HG03045 (cell line): ENCODE measurements around the gene TMEM11.
"Not testable (repeated sequence)": the region's sequence is repeated elsewhere in the genome, so short reads cannot be mapped to it uniquely, and the experiment has no call there.

Experiments
- ATAC-seq: cut with Tn5 transposase; IDR thresholded peaks from one replicate; pipeline ENCODE4 v1.9.1; 2021; ENCODE audit warnings: mild to moderate bottlenecking, moderate library complexity; ENCODE audit not compliant: unreplicated experiment

The TMEM11 gene

DNA sequence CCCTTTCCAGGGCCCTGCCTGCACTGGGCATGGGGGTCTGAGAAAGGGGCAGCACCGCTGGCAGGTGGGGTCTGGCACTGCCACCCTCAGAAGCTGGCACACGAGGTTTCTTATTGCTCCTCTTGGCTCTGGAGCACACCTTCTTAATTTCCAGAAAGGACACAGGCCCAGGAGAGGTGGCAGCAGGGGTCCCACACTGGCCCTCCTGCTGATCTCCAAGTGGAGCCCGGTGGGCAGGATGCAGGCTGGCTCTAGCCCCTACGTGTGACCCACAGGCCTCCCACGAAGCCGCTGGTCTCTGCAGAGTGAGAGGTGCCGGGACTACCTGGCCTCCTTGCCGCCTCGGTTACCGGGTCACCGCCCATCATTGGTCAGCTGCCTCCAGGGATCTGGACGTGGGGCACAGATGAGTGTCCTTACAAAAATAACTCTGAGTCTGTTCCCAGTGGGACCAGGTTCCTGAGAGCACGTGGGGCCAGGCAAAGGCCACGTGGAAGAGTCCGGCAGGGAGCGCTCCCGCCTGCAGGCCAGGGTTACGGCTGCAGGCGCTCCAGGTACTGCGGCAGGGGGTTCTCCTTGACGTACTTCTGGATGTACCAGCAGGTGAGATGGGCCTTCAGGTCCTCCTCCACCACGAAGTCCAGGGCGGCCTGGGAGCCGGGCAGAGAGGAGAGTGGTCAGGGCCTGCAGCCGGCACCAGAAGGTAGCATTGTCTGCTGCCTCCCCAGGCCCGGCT lies 29.0 kb upstream of the TMEM11 start:
- no peak for ATAC-seq

DNA sequence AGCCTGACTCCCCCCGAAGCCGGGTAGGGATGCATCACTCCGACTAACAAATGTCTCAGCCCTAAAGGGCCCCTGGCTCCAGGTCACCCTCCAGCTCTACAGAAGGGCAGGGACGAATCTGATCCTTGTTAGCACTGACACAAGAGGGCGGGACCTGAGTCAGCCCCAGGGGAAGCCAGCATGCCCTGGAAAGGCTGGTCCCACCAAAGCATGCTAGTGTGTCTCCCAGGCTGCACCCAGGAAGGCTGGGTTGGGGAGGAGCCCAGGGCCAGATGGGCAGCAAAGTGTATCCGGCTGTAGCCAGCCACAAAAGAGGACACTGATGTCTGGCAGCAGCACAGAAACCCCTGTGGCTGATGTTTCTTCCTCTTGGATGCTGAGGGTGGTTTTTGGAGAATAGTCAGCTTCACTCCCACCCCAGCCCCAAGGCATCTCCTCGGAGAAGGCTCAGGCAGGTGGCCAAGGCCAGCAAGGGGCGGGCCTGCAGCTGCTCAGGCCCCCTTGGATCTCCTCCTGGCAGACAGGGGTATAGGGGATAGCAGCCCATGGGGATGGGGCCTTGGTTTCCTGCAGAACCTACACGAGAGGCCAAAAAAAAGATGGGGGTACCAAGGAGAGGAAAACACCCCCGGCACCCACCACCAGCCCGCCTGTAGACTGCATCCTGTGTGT lies 28.2 kb upstream of the TMEM11 start:
- no peak for ATAC-seq

DNA sequence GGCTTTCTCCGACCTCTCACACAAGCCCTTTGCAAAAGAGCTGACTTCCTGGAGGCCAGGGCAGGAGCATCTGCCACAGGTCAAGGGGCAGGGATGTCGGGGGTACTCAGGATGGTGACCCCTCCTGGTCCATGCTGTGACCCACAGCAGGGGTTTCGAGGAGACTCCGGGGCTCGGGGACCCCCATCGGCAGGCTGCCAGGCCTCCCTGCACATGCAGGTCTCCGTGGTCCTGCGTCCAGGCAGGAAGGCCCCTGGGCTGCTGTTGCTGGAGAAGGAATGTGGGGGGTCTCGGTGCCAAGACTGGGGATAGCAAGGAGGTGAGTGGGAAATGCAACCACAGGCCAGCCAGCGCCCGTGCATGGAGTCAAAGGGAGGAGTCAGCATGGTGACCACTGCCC lies 27.6 kb upstream of the TMEM11 start:
- no peak for ATAC-seq

DNA sequence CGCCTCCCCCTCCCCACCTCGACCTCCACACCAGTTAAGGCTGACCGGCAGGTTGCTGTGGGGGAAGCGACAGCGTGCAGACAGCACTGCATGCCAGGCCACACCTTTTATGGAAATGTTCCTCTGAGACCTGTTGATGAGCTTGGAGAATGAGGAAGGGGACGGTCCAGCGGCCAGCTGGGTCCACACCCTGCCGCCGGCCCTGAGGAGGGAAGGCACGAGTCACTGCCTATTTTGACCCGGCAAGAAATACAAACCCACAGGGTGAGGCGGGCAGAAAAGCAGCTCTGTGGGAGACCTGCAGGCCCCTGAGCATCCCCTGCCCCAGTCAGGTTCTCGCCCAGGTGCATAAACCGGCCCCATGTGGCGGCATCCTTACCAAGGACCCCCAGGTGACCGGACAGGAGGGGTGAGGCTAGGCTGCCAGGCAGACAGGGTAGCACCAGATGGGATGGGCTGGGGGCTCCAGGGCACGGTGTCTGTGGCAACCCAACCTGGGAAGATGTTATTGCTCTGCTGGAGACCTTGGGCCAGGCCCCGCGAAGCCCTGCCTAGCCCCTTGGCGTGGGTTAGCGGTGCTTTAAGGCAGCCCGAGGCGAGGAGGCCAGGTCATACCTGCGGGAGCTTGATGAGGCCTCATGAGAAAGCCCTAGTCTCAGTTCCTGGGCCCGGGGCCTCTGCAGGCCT lies 26.6 kb upstream of the TMEM11 start:
- ATAC-seq: no peak

DNA sequence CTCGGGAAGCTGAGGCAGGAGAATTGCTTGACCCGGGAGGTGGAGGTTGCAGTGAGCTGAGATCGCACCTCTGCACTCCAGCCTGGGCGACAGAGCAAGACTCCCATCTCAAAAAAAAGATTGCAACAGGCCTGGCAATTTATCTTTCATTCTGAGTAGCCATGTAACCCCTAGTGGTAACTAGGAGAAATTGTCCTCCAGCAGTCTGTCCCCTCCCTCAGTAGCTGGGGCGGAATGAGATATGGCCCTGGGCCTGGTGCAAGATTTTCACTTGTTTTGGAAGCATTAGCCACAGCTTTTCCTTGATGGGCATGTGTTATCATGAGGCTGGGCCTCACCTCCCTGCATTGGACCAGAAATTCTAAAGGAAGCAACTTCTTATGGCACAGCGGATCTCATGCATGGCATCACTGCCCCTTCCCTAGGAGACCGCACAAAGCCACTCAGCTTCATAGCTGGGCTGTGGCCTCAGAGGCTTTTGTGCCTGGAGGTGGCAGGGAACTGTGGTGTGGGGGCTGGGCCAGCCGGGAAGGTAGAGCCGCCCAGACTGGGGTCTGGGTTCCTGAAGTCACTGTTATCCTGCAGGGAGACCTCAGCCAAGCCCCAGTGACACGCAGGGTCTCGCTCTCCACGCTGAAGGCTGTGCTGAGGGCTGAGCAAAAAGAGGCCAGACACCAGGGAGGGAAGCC lies 25.9 kb upstream of the TMEM11 start:
- no peak for ATAC-seq

DNA sequence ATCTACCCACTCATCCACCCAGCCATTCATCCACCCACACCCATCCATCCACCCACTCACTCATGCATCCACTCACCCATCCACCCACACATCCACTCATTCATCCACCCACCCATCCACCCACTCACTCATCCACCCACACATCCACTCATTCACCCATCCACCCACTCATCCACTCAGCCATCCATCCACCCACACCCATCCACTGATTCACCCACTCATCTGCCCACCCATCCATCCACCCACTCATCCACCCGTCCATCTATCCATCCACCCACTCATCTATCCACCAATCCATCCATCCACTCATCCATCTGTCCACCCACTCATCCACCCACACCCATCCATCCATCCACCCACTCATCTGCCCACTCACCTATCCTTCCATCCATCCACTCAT lies 22.0 kb upstream of the TMEM11 start:
- ATAC-seq: no peak

DNA sequence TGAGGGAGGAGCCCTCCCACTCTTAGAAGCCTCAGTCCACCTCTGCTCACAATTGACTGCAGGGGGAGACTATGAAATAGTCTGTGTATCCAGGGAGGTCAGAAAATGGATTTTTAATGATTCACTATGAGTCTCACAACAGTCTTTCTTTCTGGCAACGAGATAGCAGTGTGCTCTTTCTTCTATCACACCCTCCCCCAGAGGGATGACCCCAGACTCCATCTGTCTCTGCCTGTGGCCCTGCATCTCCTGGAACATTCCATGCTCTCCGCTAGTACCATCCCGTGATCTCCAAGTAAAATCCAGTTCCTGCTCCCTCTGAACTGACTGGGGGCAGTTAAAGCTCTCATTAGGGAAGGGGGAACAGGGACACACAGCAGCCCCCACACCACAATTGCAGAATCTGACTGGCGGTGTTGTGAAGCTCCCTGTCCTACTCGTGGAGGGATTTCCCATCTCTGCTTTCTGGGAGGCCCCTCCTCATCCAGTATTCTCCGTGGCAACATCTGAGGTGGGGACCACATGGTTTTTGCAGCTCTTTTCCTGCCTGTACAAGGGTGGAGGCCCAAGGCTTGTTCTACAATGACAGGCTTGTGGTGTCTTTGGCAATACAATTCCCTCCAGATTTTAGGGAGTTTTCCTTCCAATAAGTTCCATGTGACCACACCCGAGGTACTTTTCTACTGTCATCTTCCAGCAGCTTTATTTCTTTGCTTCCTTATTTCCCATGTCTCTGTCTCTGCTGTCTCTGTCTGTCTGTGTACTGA lies 19.8 kb upstream of the TMEM11 start:
- ATAC-seq: no peak

DNA sequence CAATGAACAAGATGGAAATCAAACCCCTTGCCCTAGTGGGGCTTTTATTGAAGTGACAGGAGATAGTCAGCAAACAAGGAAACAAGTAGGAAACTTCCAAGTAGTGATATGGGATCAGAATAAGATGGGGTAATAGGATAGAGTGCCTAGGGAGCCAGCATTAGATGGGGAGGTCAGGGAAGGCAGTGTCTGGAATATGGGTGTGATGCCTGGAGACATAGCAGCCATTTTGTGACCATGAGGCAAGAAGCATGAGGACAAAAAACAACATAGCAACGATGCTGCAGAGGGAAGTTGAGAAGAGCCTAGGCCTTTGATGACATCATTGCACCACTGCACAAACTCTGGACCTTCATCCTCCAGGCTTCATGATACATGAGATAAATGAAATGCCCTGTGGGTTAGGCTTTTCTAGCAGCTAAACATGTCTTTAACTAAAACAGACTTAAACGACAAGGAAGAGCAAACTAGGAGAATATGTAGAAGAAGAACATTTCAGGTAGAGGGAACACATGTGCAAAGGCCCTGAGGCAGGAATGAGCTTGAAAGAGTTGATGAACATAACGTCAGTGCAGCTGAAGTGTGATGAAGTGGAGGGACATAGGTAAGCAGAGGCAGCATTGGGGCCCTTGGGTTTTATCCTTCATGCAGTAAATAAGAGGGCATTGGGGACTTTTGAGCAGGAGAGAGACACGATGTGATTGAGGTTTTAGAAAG lies 18.2 kb upstream of the TMEM11 start:
- no peak for ATAC-seq

DNA sequence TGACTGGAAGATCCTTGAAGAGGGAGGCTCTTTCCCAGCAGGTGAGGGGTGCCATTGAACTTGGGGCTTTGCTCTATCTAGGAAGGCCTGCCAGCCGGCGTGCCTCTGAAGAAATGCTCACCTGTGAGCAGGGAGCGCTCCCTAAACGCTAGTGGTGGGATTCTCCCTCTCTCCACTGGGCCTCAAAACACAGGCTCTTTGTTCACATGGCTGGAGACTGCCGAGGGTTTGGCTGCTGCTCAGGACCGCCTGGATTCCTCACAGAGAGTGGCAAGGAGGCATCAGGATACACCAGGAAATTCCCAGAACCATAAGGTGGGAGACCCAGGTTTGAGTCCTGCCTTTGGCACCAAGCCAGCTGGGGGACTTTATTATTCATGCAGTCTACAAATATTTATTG lies 17.6 kb upstream of the TMEM11 start:
- ATAC-seq: no peak

DNA sequence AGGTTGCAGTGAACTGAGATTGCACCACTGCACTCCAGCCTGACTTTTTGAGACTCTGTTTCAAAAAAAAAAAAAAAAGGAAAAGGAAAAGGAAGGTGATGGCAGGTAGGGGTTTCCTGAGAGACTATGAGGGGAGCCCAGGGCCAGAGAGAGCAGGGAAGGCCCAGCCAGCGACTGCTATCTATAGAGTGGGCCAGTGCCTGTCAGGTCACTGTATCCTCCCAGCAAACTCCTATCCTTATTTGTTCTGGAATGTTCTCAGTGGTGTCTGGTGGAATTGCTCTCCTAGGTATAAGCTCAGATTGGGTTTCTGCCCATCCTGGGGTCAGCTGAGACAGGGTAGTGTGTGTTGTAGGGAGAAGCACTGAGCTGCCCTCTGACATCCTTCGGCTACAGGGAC lies 14.9 kb upstream of the TMEM11 start:
- ATAC-seq: no peak

DNA sequence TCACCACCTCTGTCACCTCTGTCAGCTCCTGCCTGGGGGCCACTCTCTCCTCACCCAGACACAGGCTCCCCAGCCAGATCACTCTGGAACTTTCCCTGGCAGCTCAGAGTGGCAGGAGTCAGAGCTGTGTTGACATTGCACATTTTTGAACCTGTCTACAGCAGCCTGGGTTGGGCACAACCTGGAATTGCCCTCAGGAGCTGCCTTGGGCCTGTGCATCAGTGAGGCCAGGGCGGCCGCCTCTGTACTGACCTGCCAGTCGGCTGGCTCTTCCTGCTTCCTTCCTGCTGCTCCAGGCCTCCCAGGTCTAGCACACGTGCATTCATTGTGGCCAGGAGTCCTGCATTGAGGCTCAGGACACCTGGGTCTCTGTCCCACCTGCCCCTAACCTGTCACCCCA lies 14.2 kb upstream of the TMEM11 start:
- no peak for ATAC-seq

DNA sequence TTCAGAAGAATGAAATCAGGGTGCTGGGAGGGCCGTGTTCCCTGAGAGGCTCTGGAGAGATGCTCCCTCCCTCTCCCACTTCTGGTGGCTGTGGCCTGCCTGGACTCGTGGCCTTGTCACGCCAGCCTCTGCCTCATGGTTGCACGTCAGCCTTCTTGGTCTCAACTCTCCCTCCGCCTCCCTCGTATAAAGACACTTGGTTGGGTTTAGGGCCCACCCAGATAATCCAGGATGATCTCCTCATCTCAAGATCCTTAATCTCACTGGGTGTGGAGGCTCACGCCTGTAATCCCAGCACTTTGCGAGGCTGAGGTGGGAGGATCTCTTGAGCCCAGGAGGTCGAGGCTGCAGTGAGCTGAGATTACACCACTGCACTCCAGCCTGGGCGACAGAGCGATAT lies 13.3 kb upstream of the TMEM11 start:
- ATAC-seq: not testable (repeated sequence)

DNA sequence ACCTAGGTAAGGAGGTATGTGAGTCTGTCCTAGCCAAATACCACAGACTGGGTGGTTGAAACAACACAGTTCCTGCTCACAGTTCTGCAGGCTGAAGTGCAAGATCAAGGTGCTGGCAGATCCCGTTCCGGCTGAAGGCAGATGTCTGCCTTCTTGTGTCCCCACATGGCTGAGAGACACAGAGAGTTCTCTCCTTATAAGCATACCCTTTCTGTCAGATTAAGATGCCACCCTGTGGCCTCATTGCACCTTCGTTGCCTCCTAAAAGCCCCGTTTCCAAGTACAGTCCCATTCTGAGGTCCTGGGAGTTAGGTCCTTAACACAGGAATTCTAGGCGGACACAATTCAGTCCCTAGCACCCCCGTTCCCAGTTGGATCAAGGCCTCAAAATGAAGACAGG lies 9.1 kb upstream of the TMEM11 start:
- ATAC-seq: no peak

DNA sequence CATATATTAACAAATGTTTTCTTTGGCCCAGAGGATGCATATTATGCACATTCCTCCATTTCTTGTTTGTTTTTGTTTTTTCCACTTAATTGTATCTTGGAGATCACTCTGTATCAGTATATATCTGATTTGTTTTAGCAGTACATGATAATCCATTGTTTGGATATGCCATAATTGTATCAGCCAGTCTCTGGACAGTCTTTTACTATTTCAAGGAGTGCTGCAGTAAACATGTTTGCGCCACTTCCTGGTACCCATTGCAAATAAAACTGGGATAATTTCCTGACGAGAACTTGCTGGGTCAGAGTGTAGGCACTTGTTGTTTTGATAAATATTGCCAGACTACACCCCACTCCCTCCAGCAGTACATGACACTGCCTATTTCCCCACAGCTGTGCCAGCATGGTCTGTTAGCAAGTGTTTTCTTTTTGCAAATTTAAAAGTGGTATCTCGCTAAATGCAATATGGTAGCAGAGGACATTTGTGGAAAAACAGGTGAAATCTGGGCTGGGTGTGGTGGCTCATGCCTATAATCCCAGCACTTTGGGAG lies 4.9 kb upstream of the TMEM11 start:
- no peak for ATAC-seq

DNA sequence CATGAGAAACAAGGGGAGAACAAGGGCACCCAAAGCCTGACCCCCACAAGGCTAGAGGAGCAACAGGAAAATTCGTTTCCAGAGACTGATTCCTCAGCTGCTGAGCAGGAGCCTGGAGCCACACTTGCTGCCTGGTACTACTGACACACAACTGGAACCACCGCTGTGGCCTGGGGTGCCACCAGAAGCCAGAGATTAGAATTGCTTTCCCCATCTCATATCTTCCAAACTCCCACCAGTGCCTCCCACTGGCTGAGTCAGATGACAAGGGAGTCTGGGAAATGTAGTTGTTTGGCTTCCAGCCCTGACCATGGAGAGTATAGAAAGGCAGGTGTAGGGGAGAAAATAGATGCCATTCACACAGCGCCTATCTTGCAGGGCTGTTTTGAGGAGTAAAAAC lies 4.1 kb upstream of the TMEM11 start:
- no peak for ATAC-seq

DNA sequence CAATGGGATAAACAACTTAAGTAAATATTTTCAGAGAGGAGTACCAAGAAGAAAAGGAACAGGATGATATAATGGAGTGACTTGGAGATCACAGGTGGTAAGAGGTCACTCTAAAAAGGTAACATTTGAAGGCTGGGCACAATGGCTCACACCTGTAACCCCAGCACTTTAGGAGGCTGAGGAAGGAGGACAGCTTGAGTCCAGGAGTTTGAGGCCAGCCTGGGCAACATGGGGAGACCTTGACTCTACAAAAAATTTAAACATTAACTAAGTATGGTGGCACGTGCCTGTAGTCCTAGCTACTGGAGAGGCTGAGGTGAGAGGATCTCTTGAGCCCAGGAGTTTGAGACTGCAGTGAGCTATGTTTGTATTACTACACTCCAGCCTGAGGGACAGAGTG lies 3.4 kb upstream of the TMEM11 start:
- no peak for ATAC-seq

DNA sequence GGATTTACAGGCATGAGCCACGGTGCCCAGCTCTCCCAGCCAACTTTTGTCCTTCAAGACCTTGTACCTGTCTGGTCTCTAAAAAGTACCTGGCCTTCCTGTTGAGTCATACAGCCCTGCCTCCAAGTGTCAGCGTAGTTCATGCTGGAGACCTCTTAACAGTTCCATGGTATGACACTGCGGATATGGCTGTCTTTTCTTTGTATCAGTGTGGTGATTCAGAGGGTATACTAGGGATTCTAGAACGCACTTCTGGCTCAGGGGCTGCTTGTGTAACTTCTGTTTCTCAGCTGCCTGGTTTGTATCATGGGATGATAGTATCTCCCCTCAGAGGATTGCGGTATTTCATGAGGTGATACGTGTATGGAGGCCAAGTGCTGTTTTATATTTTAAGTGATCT lies 2.0 kb upstream of the TMEM11 start:
- ATAC-seq: no peak

DNA sequence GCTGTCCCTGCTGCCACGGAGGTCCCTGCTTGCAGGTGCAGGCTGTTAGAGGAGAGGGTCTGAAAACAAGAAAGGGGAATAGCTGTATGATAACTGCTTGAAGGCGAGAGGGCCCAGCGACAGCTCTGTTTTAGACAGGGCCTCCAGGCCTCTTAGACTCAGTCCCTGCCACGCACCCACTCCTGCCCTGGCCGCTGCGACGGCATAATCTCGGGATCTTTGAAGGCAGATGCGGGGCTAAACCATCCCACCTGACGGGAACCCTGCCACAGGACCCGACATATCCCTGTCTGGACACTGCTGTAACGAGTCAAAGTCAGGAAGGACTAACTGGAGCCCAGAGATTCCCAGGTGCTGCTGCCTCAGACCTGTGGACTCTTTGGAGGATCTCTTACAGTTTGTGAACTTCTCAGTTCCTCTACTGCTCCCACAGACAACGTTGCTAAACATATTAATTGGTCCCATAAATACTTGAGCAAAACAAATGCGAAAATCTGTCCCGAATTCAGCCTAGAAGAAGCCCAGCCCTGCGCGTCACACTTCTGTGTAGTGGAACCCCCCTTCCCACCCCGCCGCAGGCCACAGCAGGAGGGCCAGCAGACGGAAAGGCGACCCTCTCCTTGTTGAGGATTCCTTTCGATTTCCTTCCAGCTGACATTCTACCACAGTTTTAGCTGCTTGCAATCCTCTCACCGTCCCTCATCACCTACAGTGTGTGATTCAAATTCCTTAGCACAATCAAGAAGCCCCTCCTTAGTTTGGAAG lies 998 bp upstream of the TMEM11 start:
- ATAC-seq: peak; percentile 21

DNA sequence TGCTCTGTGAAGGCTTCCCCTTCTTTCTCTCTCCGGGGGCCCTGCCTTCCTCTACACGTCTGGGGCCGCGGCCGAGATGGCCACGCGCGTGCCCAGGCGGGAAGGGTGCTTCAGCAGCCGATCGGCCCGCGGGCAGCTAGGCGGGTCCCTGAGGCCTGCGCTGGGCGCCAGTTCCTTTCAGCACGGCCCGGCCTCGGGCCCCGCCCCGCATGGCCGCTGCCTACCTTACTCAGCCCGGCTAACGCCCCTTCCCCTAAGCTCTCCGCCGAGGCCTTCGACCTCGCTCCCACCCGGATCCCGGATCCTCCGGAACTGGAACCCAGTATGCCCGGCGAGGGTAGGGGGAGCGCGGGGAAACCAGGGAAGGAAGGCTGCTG lies 335 bp downstream of the TMEM11 start:
- ATAC-seq: peak; percentile 15
